ENCODE data around the gene B4GALT1. TPM values are rescaled to one million over a fixed set of nuclear protein-coding genes. Genes with fewer than 3 reads are reported as not detected.

Gene B4GALT1
- total and polyA plus RNA-seq, 2 experiments from 2014 or later, result 74.3 to 140 TPM

- Histone ChIP-seq H3K9ac (peak overlapping the region; percentile 61), H3K9me2 (ENCODE audit: insufficient read depth) (no peaks in the 10 kb centered on the region), H3K4me2 (ENCODE audit: unreplicated experiment) (peak overlapping the region; percentile 29), H3K36me3 (ENCODE audit: low read depth) (peaks cover 39% of the 10 kb centered on the region), H3K27ac (peak overlapping the region; percentile 79), H3K9me3 (ENCODE audit: low read depth) (no peaks in the 10 kb centered on the region), H3K4me1 (ENCODE audit: insufficient read depth) (peaks cover 26% of the 10 kb centered on the region), H3K4me3 (no peak overlapping the region), H3K79me2 (ENCODE audit: insufficient read depth) (peaks cover 82% of the 10 kb centered on the region), H3F3A (ENCODE audit: insufficient read depth) (peaks cover 61% of the 10 kb centered on the region), H3K27me3 (replicated peaks; ENCODE audit: insufficient read depth) (no peaks in the 10 kb centered on the region), H4K20me1 (ENCODE audit: insufficient read depth) (no peaks in the 10 kb centered on the region), H2AFZ (no peak overlapping the region)
- WGBS, 2 experiments (ENCODE audit: low coverage in 1 of 2, low lambda C conversion rate in 2 of 2, missing lambda C conversion rate in 2 of 2), result 15 to 21% methylated on average over 2 of the region's 2 CpGs
- in situ Hi-C loops (cut with MboI), result no loop called here
- DNase-seq, result peak; percentile 53
- no peak for TF ChIP-seq EZH2 (IDR thresholded peaks at IDR 0.05; ENCODE audit: insufficient read depth, poor library complexity, severe bottlenecking)
- TF ChIP-seq EZH2phosphoT487 (IDR thresholded peaks at IDR 0.05; ENCODE audit: insufficient read depth, low read depth), result no peak
Observed at GRCh38 chr9:33116860-33117259, 50.3 kb downstream of the B4GALT1 start.

- Histone ChIP-seq H3K9ac (no peak overlapping the region), H3K9me3 (ENCODE audit: low read depth) (no peaks in the 10 kb centered on the region), H3K27me3 (replicated peaks; ENCODE audit: insufficient read depth) (no peaks in the 10 kb centered on the region), H3K27ac (no peak overlapping the region), H3K4me3 (no peak overlapping the region), H3K4me1 (ENCODE audit: insufficient read depth) (peaks cover 26% of the 10 kb centered on the region), H4K20me1 (ENCODE audit: insufficient read depth) (no peaks in the 10 kb centered on the region), H2AFZ (no peak overlapping the region), H3K4me2 (ENCODE audit: unreplicated experiment) (no peak overlapping the region), H3K9me2 (ENCODE audit: insufficient read depth) (no peaks in the 10 kb centered on the region), H3F3A (ENCODE audit: insufficient read depth) (peaks cover 58% of the 10 kb centered on the region), H3K79me2 (ENCODE audit: insufficient read depth) (peaks cover 67% of the 10 kb centered on the region), H3K36me3 (ENCODE audit: low read depth) (peaks cover 30% of the 10 kb centered on the region)
- in situ Hi-C loops (cut with MboI), result no loop called here
- TF ChIP-seq EZH2 (IDR thresholded peaks at IDR 0.05; ENCODE audit: insufficient read depth, poor library complexity, severe bottlenecking) (no peak), EZH2phosphoT487 (IDR thresholded peaks at IDR 0.05; ENCODE audit: insufficient read depth, low read depth) (no peak)
- 93 to 100% methylated on average over 3 of the region's 3 CpGs for WGBS, 2 experiments (ENCODE audit: low coverage in 1 of 2, low lambda C conversion rate in 2 of 2, missing lambda C conversion rate in 2 of 2)
- peak; percentile 0 for DNase-seq
Observed at GRCh38 chr9:33114746-33115145, 52.4 kb downstream of the B4GALT1 start.

GRCh38 chr9:33113799-33114547 lies 53.2 kb downstream of the B4GALT1 start:
- no peak overlapping the region for H2AFZ ChIP-seq
- H3K9me2 ChIP-seq (ENCODE audit: insufficient read depth), result no peaks in the 10 kb centered on the region
- H3K9me3 ChIP-seq (ENCODE audit: low read depth), result no peaks in the 10 kb centered on the region
- DNase-seq, result peak; percentile 0
- in situ Hi-C loops (cut with MboI), result no loop called here
- H4K20me1 ChIP-seq (ENCODE audit: insufficient read depth), result no peaks in the 10 kb centered on the region
- H3K9ac ChIP-seq, result no peak overlapping the region
- no peak for TF ChIP-seq EZH2 (IDR thresholded peaks at IDR 0.05; ENCODE audit: insufficient read depth, poor library complexity, severe bottlenecking)
- TF ChIP-seq EZH2phosphoT487 (IDR thresholded peaks at IDR 0.05; ENCODE audit: insufficient read depth, low read depth), result no peak
- no peaks in the 10 kb centered on the region for H3K27me3 ChIP-seq (replicated peaks; ENCODE audit: insufficient read depth)
- peaks cover 22% of the 10 kb centered on the region for H3K4me1 ChIP-seq (ENCODE audit: insufficient read depth)
- H3K27ac ChIP-seq, result no peak overlapping the region
- no peak overlapping the region for H3K4me2 ChIP-seq (ENCODE audit: unreplicated experiment)
- H3K4me3 ChIP-seq, result no peak overlapping the region
- 86% methylated on average over 10 to 11 of the region's 11 CpGs for WGBS, 2 experiments (ENCODE audit: low coverage in 1 of 2, low lambda C conversion rate in 2 of 2, missing lambda C conversion rate in 2 of 2)
- H3K36me3 ChIP-seq (ENCODE audit: low read depth), result peaks cover 24% of the 10 kb centered on the region
- H3K79me2 ChIP-seq (ENCODE audit: insufficient read depth), result peaks cover 59% of the 10 kb centered on the region
- peaks cover 57% of the 10 kb centered on the region for H3F3A ChIP-seq (ENCODE audit: insufficient read depth)

GRCh38 chr9:33112094-33112493 lies 55.0 kb downstream of the B4GALT1 start:
- H4K20me1 ChIP-seq (ENCODE audit: insufficient read depth), result no peaks in the 10 kb centered on the region
- H3F3A ChIP-seq (ENCODE audit: insufficient read depth), result peaks cover 58% of the 10 kb centered on the region
- H3K79me2 ChIP-seq (ENCODE audit: insufficient read depth), result peaks cover 46% of the 10 kb centered on the region
- no peak overlapping the region for H3K9ac ChIP-seq
- WGBS, 2 experiments (ENCODE audit: low coverage in 1 of 2, low lambda C conversion rate in 2 of 2, missing lambda C conversion rate in 2 of 2), result 39 to 48% methylated on average over 4 of the region's 4 CpGs
- DNase-seq, result no peak
- no peak overlapping the region for H3K27ac ChIP-seq
- H3K27me3 ChIP-seq (replicated peaks; ENCODE audit: insufficient read depth), result no peaks in the 10 kb centered on the region
- H3K4me3 ChIP-seq, result no peak overlapping the region
- in situ Hi-C loops (cut with MboI), result no loop called here
- H3K36me3 ChIP-seq (ENCODE audit: low read depth), result peaks cover 24% of the 10 kb centered on the region
- no peaks in the 10 kb centered on the region for H3K9me3 ChIP-seq (ENCODE audit: low read depth)
- H3K4me2 ChIP-seq (ENCODE audit: unreplicated experiment), result no peak overlapping the region
- TF ChIP-seq EZH2 (IDR thresholded peaks at IDR 0.05; ENCODE audit: insufficient read depth, poor library complexity, severe bottlenecking) (no peak), EZH2phosphoT487 (IDR thresholded peaks at IDR 0.05; ENCODE audit: insufficient read depth, low read depth) (no peak)
- H3K9me2 ChIP-seq (ENCODE audit: insufficient read depth), result no peaks in the 10 kb centered on the region
- peaks cover 21% of the 10 kb centered on the region for H3K4me1 ChIP-seq (ENCODE audit: insufficient read depth)
- no peak overlapping the region for H2AFZ ChIP-seq
